ENCODE data around the gene UGT1A9. TPM values are rescaled to one million over a fixed set of nuclear protein-coding genes. Genes with fewer than 3 reads are reported as not detected.
A peak's percentile ranks its signal among the peaks of the same experiment; 100 is the strongest.

UGT1A9 gene
- total RNA-seq, 1 donor from 2014 or later: 0.10 TPM

GRCh38 chr2:233816771-233817170 is 145.1 kb downstream of the UGT1A9 start:
- DNase-seq (ENCODE audit: low spot score): no peak
- Mint-ChIP-seq H3K9me3 (ENCODE audit: low read depth) (no peaks in the 10 kb centered on the region), H3K27ac (ENCODE audit: unreplicated experiment) (peak overlapping the region; percentile 75), H3K4me3 (ENCODE audit: unreplicated experiment) (no peak overlapping the region), H3K4me1 (ENCODE audit: low read depth) (peaks cover 26% of the 10 kb centered on the region), H3K27me3 (ENCODE audit: low read depth) (peaks cover 8% of the 10 kb centered on the region), H3K36me3 (ENCODE audit: low read depth) (peaks cover 1% of the 10 kb centered on the region)
- TF ChIP-seq, protein P1, sequence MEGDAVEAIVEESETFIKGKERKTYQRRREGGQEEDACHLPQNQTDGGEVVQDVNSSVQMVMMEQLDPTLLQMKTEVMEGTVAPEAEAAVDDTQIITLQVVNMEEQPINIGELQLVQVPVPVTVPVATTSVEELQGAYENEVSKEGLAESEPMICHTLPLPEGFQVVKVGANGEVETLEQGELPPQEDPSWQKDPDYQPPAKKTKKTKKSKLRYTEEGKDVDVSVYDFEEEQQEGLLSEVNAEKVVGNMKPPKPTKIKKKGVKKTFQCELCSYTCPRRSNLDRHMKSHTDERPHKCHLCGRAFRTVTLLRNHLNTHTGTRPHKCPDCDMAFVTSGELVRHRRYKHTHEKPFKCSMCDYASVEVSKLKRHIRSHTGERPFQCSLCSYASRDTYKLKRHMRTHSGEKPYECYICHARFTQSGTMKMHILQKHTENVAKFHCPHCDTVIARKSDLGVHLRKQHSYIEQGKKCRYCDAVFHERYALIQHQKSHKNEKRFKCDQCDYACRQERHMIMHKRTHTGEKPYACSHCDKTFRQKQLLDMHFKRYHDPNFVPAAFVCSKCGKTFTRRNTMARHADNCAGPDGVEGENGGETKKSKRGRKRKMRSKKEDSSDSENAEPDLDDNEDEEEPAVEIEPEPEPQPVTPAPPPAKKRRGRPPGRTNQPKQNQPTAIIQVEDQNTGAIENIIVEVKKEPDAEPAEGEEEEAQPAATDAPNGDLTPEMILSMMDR (IDR thresholded peaks at IDR 0.05): no peak

GRCh38 chr2:233817361-233817911 is 145.7 kb downstream of the UGT1A9 start:
- TF ChIP-seq, protein P1 (IDR thresholded peaks at IDR 0.05): no peak
- H3K27me3 Mint-ChIP-seq (ENCODE audit: low read depth): peaks cover 6% of the 10 kb centered on the region
- DNase-seq (ENCODE audit: low spot score): no peak
- H3K4me1 Mint-ChIP-seq (ENCODE audit: low read depth): peaks cover 26% of the 10 kb centered on the region
- H3K27ac Mint-ChIP-seq (ENCODE audit: unreplicated experiment): peak overlapping the region; percentile 75
- no peaks in the 10 kb centered on the region for H3K9me3 Mint-ChIP-seq (ENCODE audit: low read depth)
- peaks cover 1% of the 10 kb centered on the region for H3K36me3 Mint-ChIP-seq (ENCODE audit: low read depth)
- no peak overlapping the region for H3K4me3 Mint-ChIP-seq (ENCODE audit: unreplicated experiment)

DNA sequence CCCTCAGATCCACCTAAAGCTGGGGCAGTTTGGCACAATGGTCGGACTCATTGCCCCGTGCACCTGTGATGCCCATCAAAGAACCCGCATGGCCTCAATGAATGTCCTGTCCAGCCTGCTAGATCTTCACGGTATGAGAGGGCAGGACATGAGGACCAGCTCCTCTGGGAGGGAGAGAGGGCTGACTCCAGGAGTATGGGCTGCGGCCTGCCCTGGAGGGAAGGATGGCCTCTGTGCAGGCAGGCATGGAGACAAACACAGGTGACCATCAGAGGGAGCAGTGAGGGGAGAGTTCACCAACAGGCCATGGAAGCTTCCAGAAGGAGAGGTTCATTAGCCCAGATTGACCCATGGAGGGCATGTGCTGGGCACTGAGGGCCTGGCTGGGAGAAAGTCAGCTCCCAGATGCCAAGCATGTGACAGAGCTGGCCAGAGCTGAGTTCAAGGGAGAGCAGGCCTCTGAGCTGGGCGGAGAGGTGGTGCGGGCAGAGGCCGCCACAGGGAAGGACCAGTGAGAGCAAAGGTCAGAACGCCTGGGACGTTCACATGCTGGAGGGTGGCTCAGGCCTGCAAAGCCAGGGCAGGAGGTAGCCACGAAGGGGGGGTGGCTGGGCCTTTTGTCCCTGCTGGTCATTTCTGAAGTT is 146.4 kb downstream of the UGT1A9 start:
- Mint-ChIP-seq H3K4me3 (ENCODE audit: unreplicated experiment) (no peak overlapping the region), H3K27ac (ENCODE audit: unreplicated experiment) (peak overlapping the region; percentile 49), H3K4me1 (ENCODE audit: low read depth) (peaks cover 24% of the 10 kb centered on the region), H3K36me3 (ENCODE audit: low read depth) (peaks cover 1% of the 10 kb centered on the region), H3K27me3 (ENCODE audit: low read depth) (peaks cover 6% of the 10 kb centered on the region), H3K9me3 (ENCODE audit: low read depth) (no peaks in the 10 kb centered on the region)
- TF ChIP-seq, protein P1 (IDR thresholded peaks at IDR 0.05): no peak
- DNase-seq (ENCODE audit: low spot score): no peak

DNA sequence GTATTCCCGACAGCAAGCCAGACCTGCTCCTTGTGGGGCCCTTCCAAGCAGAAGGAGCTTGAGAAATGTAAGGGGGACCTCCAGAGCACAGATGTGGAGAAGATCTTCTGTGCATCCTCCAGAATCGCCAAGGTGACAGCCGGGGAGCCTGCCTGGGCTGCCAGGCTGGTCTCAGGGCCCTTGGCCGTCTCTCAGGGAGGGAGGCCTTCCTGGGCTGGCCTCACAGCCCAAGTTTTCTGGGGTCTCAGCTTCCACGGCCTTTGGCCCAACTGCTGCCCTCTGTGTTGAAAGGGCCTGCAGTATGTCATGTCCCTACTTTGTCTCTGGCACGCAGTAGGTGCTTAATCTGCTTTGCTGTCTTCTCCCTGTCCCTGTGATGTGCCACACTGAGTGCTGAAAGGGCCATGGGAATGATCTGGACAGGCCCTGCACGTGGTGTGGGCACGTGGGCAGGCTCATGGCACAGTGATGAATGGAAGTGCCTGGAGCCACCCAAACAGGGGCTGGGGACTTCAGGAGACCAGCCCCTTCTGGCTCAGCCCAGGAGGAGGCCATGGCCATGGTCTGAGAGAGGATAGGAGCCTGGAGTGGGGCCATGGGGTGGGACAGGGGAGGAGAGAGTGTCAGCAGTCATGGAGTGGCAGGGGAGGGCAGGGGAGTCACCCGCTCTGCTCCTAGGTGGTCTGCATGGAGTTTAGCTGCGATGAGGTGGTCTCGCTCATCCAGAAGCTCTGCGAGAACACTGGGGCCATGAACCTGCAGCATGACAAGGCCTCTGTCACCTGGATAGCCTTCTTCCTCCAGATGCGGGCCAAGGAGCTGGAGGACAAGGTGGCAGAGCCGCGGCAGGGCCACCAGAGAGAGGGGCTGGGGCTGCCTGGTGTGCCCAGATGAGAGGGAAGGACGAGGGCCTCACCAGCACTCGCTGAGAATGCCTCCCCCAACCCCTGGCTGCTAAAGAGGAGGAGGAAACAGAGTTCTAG is 147.2 kb downstream of the UGT1A9 start:
- Mint-ChIP-seq H3K27ac (ENCODE audit: unreplicated experiment) (no peak overlapping the region), H3K36me3 (ENCODE audit: low read depth) (peaks cover 1% of the 10 kb centered on the region), H3K27me3 (ENCODE audit: low read depth) (peaks cover 6% of the 10 kb centered on the region), H3K9me3 (ENCODE audit: low read depth) (no peaks in the 10 kb centered on the region), H3K4me1 (ENCODE audit: low read depth) (peaks cover 24% of the 10 kb centered on the region), H3K4me3 (ENCODE audit: unreplicated experiment) (no peak overlapping the region)
- TF ChIP-seq, protein P1 (IDR thresholded peaks at IDR 0.05): no peak
- DNase-seq (ENCODE audit: low spot score): no peak
